Retinal pigment epithelial cell (primary cell): Measurements from ENCODE around the gene DSCAML1.

Source experiments
- DNase-seq: peaks from one replicate; pipeline ENCODE4 v3.0.0-alpha.2; 2010; ENCODE audit warnings: low read depth
- H3K4me3 ChIP-seq: 2 replicates; pipeline ENCODE4 v1.5.1; 2011; ENCODE audit warnings: mild to moderate bottlenecking, low read length, control low read depth, moderate library complexity
- TF ChIP-seq, protein P1 (sequence below): conservative IDR thresholded peaks from 2 replicates; pipeline ENCODE4 v1.5.1; 2011; ENCODE audit warnings: low read depth, low read length, control low read depth, inconsistent platforms

DSCAML1 gene

DNA sequence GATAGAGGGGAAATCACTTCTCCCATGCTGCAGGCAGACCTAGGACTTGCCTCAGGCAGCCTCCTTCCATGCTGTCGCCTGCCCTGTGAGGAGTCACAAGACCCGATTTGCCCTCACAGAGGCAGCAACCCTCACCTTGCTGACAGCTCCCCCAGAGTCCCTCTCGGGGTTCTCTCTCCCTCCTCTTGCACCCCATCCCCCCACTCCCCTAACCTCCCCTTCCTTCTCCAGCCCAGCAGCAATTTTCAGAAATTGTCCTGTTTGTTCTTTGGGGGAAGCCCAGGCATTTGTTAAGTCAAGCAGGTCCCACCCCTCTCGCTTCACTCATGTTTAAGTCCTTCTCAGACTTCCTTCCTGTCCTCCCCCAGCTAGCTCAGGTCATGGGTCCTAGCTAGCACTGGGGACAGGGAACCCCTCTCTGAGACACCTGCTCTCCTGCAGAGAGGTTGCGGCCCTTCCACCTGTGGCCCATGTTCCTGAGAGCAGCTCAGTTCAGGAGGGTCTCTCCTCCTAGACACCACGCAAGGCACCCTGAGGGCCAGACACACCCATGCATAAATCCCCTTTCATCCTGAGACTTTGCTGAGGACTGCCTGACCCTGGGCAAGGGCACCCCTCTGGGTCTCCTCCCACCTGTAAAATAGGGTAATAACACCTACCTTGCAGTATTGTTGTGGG is 33.8 kb upstream of the DSCAML1 start:
- DNase-seq = no peak
- H3K4me3 ChIP-seq = no peak overlapping the region
- TF ChIP-seq, protein P1, sequence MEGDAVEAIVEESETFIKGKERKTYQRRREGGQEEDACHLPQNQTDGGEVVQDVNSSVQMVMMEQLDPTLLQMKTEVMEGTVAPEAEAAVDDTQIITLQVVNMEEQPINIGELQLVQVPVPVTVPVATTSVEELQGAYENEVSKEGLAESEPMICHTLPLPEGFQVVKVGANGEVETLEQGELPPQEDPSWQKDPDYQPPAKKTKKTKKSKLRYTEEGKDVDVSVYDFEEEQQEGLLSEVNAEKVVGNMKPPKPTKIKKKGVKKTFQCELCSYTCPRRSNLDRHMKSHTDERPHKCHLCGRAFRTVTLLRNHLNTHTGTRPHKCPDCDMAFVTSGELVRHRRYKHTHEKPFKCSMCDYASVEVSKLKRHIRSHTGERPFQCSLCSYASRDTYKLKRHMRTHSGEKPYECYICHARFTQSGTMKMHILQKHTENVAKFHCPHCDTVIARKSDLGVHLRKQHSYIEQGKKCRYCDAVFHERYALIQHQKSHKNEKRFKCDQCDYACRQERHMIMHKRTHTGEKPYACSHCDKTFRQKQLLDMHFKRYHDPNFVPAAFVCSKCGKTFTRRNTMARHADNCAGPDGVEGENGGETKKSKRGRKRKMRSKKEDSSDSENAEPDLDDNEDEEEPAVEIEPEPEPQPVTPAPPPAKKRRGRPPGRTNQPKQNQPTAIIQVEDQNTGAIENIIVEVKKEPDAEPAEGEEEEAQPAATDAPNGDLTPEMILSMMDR = no peak

DNA sequence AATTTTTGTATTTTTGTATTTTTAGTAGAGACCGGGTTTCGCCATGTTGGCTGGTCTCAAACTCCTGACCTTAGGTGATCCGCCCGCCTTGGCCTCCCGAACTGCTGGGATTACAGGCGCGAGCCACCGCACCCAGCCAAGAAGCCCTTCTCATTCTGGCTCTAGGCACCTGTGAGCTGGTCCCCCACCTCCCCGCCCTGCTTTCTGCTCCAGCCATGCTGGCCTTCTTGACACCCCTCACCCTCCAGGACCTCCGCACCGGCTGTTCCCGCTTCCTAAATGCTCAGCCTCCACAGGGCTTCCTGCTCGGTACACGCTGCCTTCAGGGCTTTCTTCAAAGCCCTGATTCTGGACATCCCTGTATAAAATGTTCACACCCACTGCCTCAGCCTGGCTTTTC is 33.1 kb upstream of the DSCAML1 start:
- DNase-seq = no peak
- H3K4me3 ChIP-seq = no peak overlapping the region
- TF ChIP-seq, protein P1 = no peak

DNA sequence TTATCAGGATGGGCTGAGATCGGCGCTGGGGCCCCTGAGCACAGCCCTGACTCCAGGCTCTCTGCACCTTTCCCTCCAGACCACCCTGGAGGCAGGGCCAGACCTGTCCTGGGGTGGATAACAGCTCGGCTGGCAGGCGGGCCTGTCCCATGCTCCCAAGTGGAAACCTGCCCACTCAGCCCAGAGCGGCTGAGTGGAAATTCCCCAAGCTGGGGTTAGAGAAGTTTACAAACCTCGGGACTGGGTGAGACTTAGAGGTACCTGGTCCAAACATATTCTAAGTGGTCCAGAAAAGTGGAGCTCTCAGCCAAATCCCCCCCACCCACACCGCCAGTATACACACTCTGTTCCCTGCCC is 32.3 kb upstream of the DSCAML1 start:
- TF ChIP-seq, protein P1 = no peak
- no peak for DNase-seq
- H3K4me3 ChIP-seq = no peak overlapping the region

DNA sequence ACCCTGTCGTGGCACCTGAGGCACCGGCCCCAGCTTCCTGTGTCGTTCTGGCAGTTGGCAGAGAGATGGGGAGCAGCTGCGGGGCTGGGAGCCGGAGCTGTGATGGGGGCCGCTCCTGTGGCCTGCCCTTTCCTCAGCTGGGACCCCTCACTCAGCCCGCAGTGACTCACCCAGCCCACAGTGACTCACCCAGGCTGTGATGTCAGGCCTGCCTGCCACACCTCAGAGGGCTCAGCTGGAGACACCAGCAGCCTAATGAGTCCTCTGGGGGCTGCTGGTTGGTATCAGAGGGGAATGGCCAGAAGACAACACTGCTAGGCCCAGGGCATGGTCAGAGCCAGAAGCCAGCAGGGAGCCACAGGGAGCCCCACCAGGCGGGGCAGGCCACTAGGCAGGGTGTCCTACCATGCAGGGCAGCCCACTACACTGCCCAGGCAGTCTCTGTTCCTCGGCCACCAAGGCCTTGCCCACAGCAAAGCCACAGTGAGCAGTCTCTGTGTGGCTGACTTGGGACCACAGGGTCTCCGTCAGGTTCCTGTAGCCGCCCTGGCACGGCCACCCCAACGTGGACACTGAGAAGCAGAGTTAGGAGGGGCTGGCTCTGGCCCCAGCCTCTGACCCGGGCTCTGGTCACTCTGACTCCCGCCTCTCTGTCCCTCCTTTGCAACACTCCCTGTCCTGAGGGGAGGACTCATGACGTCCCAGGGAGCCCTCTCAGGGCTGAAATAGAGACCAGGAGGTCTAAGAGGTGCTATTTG is 31.8 kb upstream of the DSCAML1 start:
- H3K4me3 ChIP-seq = no peak overlapping the region
- DNase-seq = peak; percentile 47
- TF ChIP-seq, protein P1 = no peak

DNA sequence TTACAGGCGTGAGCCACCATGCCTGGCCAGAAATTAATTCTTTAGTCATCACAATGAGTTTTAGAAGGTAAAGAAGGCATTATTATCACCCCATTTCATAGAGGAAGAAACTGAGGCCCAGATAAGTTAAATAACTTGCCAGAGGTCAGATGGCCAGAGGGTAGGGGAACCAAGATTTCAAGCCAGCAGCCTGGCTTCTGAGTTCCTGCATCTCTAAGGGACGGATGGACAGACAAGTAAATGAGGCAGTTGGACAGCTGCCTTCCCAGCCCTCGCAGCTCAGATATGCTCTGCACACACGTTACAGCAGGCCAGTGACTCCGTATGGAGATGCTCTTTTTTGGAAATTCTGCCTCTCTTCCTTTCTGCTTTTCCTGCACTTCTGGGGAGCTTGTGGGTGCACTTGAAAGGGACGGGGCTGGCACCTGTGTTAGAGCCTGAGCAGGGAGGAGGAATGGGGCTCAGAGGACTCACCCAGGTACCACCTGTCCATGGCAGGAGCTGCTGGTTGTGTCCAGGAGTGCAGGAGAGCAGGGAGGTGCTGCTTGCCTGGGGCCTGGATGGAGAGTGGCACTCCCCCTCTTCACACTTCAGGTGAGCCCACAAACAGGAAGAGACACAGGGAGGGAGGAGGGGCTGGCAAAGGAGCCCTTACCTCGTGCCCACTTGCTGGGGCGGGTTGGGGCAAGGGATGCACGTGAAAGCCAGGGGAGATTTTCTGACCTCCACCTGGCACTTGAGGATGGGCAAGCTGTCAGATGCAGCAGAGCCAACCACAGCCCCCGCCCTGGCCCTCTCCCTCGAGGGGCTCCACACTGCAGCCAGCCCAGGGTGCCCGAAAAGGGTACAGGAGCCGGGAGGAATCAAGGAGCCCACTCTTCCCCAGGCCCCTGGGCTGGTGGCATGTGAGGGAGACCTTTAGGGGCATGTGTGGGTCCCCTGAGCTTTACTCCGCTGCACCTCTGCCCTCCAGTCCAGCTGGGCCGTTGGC is 30.8 kb upstream of the DSCAML1 start:
- H3K4me3 ChIP-seq = no peak overlapping the region
- DNase-seq = no peak
- TF ChIP-seq, protein P1 = no peak

DNA sequence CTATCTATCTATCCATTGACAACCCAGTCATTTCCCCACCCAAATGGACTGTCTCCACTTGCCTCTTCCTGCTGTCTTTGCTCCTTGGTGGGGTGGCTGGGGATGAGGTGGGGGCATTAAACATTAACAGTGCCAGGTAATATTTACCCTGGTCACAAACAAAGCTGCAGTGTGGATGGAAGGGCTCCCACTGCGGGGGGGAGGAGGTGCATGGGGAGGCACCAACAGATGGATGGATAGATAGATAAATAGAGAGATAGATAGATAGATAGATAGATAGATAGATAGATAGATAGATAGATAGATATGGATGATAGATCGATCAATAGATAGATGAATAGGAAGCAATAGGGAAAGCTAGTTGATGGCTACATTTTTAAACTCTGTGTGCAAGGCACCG is 29.8 kb upstream of the DSCAML1 start:
- TF ChIP-seq, protein P1 = no peak
- H3K4me3 ChIP-seq = no peak overlapping the region

More for the DNA sequence above, 29.8 kb upstream of the DSCAML1 start:
- no peak for DNase-seq
